MG63 (cell line): Measurements from ENCODE around the gene FYCO1. TPM values are rescaled to one million over a fixed set of nuclear protein-coding genes. Genes with fewer than 3 reads are reported as not detected.
"Not testable (repeated sequence)": the region's sequence is repeated elsewhere in the genome, so short reads cannot be mapped to it uniquely, and the experiment has no call there.

ENCODE experiments used
- DNase-seq: peaks from one replicate; pipeline ENCODE4 v3.0.0-alpha.2; 2020
- H3K27me3 ChIP-seq: fragments of 250-450 bp; sonication (Bioruptor Pico); 2 replicates; pipeline ENCODE4 v1.5.1; 2020; ENCODE audit warnings: mild to moderate bottlenecking, moderate library complexity
- H3K36me3 ChIP-seq: fragments of 250-450 bp; sonication (Bioruptor Pico); 2 replicates; pipeline ENCODE4 v1.5.1; 2020; ENCODE audit warnings: mild to moderate bottlenecking, moderate library complexity
- H3K4me3 ChIP-seq: fragments of 250-450 bp; sonication (Bioruptor Pico); 2 replicates; pipeline ENCODE4 v1.5.1; 2020; ENCODE audit warnings: mild to moderate bottlenecking, moderate library complexity
- H3K9me3 ChIP-seq: fragments of 250-450 bp; sonication (Bioruptor Pico); 2 replicates; pipeline ENCODE4 v1.5.1; 2020; ENCODE audit warnings: mild to moderate bottlenecking, moderate library complexity
- total RNA-seq: library from RNA; depleted of rRNA; stranded (reverse); fragments of >200 nt; shearing (Covaris generic); gene quantifications from 2 replicates; pipeline ENCODE4 v1.2.3, GENCODE V29; 2014; ENCODE audit warnings: low replicate concordance

The FYCO1 gene
- total RNA-seq, 1 experiment from 2014 or later: 10.5 TPM

DNA sequence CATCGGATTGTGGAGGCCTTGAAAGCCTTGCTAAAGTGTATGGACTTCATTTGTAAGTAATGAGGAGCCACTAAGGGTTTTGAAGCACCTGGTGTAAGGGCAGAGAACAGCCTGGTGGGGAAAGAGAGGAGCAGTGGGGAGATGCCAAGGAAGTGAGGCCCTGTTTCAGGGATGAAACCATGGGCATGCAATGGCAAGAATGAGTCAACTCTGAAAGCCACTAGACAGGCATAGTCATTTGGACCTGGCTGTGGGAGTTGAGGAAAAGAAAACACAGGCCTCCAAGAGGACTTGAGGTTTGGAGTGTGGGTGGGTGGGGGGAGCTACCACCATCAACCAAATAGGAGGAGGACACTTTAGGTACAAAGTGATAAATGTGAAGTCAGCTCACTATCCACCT lies 24.1 kb upstream of the FYCO1 start:
- Histone ChIP-seq H3K27me3 (no peaks in the 10 kb centered on the region), H3K36me3 (no peaks in the 10 kb centered on the region), H3K9me3 (no peaks in the 10 kb centered on the region), H3K4me3 (no peak overlapping the region)
- DNase-seq: no peak

DNA sequence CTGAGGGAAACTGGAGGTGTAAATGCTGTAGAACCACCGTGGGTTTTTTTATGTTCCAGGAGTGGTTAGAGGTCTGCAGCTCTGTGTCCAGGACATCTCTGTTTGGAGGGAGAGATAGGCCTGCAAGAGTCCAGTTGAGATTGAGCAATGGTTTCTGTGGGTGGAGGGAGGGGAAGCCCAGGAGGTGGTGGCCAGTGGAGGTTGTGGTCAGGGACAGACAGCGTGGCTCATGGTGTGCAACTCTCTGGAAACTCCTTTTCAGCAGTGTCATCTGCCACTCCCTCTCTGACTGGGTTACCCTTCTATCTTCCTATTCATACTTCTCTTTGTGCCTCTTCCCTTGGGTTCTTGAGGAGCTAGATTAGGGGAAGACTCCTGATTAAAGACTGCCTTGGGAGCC lies 22.1 kb upstream of the FYCO1 start:
- DNase-seq: no peak
- Histone ChIP-seq H3K9me3 (no peaks in the 10 kb centered on the region), H3K27me3 (no peaks in the 10 kb centered on the region)

DNA sequence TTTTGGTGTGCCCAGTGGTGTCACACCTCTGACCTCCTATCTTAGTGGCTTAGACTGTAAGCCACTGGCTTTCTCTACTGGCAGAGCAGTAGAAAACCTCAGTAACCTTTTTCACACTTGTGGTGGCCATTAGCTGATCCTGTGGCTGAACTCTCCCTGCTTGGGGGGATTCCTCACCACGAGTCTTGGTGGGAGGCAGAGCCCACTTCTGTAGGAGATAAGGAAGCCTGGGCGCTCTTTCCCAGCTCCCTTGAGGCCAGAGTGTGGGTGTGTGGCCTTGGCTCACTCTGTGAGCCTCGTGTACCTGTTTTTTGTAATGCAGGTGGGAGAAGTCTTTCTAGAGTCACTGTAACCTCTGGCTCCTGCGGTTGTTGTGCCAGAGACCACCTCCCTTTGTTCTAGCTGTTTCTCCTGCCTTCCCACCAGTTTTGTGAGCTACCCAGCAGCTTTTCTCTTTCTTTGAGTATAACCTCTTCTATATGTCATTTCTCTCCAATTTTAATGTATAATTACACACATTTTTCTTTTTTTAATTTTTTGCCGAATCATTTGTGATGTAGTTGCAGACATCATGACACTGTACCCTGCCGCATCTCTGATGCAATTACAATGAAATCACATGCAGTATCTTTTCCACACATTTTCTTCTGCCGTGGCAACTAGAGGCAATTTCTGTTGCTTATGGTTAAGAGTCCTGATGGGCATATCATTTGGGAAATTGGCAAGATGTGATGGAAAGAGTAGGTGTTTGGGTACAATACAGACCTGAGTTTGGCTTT lies 17.9 kb upstream of the FYCO1 start:
- Histone ChIP-seq H3K4me3 (no peak overlapping the region), H3K27me3 (no peaks in the 10 kb centered on the region), H3K9me3 (no peaks in the 10 kb centered on the region), H3K36me3 (no peaks in the 10 kb centered on the region)
- no peak for DNase-seq

More for the DNA sequence above, 22.1 kb upstream of the FYCO1 start:
- no peak overlapping the region for H3K4me3 ChIP-seq
- H3K36me3 ChIP-seq: no peaks in the 10 kb centered on the region

DNA sequence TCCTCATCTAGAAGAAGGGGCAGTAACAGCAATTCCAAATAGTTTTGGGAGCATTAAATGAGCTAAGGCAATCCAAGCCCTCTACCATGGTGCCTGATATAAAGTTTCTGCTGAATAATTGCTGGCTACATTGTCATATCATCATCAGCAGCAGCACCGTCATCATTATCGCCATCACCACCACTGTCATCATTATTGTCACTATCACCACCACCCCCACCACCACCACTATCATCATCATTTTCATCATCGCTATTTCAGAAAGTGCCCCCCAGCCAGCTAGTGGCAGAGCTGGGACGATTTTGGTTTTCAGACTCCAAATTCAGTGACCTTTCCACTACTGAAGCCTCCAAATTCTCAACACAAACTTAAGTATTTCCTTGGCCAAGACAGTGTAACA lies 16.6 kb upstream of the FYCO1 start:
- Histone ChIP-seq H3K9me3 (no peaks in the 10 kb centered on the region), H3K27me3 (no peaks in the 10 kb centered on the region), H3K36me3 (no peaks in the 10 kb centered on the region), H3K4me3 (no peak overlapping the region)
- DNase-seq: no peak

DNA sequence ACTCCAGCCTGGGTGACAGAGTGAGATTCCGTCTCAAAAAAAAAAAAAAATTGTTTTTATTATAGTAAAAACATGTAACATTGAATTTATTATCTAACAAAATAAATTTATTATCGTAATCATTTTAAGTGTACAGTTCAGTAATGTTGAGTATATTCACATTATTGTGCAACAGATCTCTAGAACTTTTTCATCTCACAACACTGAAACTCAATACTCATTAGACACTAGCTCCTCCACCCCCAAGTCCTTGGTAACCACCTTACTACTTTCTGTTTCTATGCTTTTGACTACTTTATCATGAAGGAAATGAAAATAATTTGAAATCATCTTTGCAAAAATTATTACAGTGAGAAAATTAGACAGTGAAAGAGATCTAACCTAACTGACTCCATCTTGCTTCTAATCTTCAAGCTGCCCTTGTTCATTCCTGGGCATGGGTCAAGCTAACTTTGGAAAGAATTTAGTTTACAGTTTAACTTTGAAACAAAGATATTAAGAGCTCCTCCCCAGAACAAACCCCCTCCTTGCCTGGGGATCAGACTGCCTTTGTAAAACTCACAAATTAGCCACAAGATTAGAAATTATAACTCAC lies 15.0 kb upstream of the FYCO1 start:
- Histone ChIP-seq H3K27me3 (no peaks in the 10 kb centered on the region), H3K36me3 (no peaks in the 10 kb centered on the region), H3K9me3 (no peaks in the 10 kb centered on the region), H3K4me3 (no peak overlapping the region)
- DNase-seq: no peak

DNA sequence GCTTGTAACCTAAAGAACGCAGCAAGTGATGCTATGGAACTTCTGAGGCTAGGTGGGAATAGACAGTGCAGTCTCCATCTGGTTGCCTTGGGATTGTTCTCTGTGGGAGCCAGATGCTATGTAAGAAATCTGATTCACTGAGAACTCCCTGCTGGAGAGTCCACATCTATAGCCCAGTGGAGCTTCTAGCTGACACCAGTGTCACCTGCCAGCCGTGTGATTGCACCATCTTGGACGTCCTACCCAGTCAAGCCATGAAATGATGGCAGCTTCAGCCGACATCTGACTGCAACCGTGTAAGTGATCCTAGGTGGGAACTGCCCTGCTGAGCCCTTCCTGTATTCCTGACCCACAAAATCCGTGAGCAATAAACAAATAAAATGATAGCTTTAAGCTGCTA lies 12.4 kb upstream of the FYCO1 start:
- Histone ChIP-seq H3K9me3 (no peaks in the 10 kb centered on the region), H3K36me3 (no peaks in the 10 kb centered on the region), H3K4me3 (no peak overlapping the region), H3K27me3 (no peaks in the 10 kb centered on the region)
- no peak for DNase-seq

DNA sequence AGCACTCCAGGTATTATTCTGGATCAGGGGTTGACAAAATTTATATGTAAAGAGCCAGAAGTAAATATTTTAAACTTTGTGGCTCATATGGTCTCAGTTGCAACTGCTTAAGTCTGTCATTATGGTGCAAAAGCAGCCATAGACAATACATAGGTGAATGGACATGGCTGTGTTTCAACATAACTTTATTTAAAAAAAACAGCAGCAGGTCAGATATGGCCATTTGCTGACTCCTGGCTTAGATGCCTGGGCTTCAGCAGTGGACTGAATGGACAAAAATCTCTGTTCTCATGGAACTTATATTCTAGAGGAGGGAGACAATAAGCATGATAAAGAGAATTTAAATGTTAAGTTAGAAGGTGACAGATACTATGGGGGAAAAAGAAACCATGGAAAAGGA lies 11.7 kb upstream of the FYCO1 start:
- Histone ChIP-seq H3K9me3 (no peaks in the 10 kb centered on the region), H3K36me3 (no peaks in the 10 kb centered on the region), H3K4me3 (no peak overlapping the region), H3K27me3 (no peaks in the 10 kb centered on the region)
- DNase-seq: no peak

DNA sequence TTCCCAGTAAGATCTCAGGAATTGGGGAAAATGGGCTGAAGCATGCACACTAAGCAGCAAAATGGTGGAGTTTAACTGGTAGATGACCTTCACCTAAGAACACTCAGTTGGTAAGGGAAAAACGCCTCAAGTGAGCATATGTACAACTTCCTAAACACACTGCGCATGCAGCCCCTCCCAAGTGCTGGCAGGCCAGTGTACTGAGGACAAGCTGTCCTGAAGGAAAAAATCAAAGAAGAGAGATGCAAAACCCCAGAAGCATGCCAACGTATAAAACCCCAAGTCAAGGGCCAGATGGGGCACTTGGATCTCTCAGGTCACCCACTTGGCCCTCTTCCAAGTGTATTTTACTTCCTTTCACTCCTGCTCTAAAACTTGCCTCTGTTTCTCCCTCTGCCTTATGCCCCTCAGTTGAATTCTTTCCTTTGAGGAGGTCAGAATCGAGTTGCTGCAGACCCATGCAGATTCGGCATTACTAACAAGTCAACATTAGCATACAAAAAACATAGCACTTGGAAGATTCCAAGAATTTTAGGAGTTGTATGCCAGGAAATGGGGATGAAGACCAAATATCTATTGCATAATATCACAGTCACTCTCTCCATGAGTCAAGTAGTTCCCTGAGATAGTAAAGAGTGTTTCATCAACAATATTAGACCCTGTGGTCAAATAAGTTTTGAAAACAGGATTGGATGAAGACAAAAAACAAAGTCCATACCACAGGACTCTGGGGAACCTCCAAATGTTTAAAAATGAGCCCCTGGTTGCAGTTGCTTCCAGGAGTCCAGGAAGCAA lies 10.8 kb upstream of the FYCO1 start:
- DNase-seq: no peak
- H3K9me3 ChIP-seq: no peaks in the 10 kb centered on the region
- no peaks in the 10 kb centered on the region for H3K36me3 ChIP-seq
- H3K4me3 ChIP-seq: no peak overlapping the region
- no peaks in the 10 kb centered on the region for H3K27me3 ChIP-seq

DNA sequence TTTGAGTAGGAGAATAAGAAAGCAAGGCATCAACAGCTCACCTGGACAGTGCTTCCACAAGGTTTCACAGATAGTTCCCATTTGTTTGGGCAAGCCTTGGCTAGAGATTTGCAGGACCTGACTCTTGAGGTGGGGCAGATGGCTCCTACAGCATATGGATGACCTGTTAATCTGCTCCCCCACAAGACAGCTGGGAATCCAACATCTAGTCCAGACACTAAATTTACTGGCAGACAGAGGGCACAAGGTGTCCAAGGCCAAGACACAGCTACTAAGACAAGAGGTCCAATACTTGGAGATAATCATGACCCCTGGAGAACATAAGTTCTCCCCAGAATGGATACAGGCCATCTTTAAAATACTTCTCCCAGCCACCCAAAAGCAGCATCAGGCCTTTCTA lies 8.1 kb upstream of the FYCO1 start:
- not testable (repeated sequence) for H3K36me3 ChIP-seq, H3K9me3 ChIP-seq, H3K4me3 ChIP-seq, DNase-seq, H3K27me3 ChIP-seq

DNA sequence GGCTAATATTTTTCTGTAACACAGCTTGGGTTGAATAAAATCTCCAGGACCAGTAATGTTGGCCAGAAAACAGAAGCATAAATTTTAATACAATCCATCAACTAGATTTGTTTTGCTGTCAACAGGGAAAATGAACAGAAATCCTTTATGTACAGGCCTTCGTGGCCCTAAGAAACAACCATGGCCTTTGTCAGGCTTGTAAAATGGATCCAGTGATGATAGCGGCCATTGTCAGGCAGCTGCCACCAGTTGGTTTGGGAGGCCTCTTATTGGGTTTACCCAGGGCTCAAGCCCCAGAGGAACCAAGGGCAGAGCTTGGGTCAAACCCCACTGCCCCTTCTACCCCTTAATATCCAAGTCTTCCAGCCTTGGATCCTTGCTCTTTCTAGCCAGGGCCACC lies 5.6 kb upstream of the FYCO1 start:
- no peaks in the 10 kb centered on the region for H3K9me3 ChIP-seq
- no peaks in the 10 kb centered on the region for H3K27me3 ChIP-seq
- DNase-seq: no peak

DNA sequence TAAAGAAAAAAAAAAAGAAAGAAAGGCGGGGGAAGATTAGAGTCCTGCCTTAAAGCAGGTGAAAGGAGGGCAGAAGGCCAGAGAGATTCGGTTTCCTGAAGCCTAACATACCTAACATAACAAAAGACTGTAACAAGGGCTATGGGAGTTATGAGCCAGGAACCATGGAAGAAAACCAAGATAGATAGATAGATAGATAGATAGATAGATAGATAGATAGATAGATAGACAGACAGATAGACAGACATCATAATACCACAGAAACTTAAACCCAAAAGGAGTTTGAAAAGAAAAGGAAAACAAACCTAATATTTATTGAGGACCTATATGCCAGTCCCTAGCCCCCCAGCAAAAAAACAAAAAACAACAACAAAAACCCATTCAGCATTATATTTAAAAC lies 2.3 kb upstream of the FYCO1 start:
- no peaks in the 10 kb centered on the region for H3K36me3 ChIP-seq
- H3K27me3 ChIP-seq: no peaks in the 10 kb centered on the region
- DNase-seq: no peak
- H3K4me3 ChIP-seq: no peak overlapping the region
- H3K9me3 ChIP-seq: no peaks in the 10 kb centered on the region

More for the DNA sequence above, 5.6 kb upstream of the FYCO1 start:
- no peak overlapping the region for H3K4me3 ChIP-seq
- H3K36me3 ChIP-seq: no peaks in the 10 kb centered on the region

DNA sequence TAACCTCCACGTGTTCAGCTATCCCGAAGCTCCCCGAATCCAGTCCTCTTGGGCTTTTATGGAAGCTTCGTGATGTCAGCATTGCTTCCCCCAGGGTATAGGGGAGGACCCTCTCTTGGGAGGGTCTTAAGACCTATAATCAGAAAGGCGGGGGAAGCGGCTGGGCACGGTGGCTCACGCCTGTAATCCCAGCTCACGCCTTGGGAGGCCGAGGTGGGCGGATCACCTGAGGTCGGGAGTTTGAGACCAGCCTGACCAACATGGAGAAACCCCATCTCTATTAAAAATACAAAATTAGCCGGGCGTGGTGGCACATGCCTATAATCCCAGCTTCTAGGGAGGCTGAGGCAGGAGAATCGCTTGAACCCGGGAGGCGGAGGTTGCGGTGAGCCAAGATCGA lies 1.9 kb upstream of the FYCO1 start:
- not testable (repeated sequence) for H3K36me3 ChIP-seq, H3K4me3 ChIP-seq, H3K9me3 ChIP-seq, H3K27me3 ChIP-seq, DNase-seq

DNA sequence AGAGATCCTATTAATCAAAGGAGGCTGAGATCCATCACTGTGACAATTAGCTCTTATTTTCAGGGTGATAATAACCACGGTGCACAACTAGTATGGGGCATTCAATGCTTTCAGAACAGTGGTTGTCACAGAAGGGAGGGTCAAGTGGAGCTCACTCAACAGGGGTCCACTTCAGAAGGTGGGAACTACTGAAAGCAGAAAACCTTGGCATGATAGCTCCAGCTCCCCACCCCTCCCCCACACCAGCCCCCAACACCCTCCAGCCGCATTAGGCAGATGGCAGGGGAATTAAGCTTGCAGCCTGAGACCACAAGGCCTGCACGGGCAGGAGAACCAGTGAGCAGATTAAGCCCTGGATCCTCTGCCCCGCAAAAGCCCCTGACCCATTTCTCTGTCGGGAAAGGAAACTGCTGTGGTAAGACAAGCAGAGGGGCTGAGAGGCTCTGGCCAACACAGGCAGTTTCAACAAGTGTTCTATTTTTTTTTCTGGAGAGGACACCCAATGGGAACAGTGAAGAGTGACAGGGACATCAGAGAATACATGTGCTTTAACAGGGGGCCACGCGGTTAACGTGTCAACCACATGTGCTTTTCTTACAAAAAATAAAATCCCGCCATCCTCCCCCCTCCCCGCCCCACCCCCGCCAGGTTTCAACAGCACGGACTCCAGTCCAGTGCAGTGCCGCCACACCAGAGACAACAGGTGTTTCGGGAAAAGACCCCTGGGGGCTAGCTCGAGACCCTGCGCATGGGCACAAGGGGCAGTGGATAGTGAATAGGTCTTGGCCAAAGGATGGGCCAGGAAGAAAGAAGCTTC lies 997 bp downstream of the FYCO1 start:
- peak overlapping the region; percentile 73 for H3K4me3 ChIP-seq
- no peaks in the 10 kb centered on the region for H3K36me3 ChIP-seq
- no peaks in the 10 kb centered on the region for H3K27me3 ChIP-seq
- no peak for DNase-seq
- H3K9me3 ChIP-seq: no peaks in the 10 kb centered on the region

DNA sequence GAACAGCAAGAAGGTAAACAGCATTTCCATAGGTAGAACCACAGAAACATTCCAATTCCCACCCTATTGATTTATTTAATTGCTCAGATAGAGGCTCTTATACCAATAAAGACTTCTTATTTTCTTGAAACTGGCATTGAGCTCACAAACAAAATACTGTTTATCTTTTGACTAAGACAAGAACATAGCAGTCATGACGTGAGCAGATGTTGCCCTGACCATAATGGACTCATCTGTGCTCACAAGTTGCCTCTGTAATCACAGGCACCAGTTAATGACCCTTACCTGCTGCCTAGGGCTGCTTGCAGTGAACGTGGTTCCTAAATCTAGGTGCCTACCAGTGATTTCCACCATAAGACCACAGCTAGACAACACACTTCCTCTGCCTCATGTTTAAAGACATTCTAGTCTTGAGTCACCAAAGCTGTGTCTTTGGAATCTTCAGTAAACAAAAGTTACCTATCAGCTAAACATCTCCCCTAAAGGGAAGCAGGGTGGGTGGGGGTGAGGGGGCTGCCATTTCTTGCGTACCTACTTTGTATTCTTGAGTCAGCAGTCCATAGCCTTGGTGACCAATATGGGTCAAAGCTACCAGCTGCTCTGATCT lies 2.1 kb downstream of the FYCO1 start:
- Histone ChIP-seq H3K27me3 (no peaks in the 10 kb centered on the region), H3K4me3 (no peak overlapping the region), H3K36me3 (no peaks in the 10 kb centered on the region), H3K9me3 (no peaks in the 10 kb centered on the region)
- DNase-seq: no peak

DNA sequence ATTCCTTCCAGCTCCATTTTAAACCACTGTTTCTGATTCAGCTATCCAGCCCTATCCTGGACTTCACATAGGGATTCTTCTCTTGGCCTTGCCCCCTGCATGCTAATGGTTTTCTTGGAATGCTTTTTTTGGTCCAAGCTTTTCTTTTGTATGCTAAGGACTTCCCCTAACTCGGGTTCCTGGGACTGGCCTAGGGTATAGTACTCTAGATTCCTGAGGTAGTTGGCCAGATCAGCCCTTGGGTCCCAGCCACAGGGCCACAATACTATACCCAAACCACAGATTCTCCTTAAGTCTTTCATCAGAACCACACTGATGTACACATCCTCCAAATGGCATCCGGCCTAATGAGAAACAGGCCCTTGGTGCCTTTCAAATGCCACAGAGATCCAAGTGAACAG lies 2.8 kb downstream of the FYCO1 start:
- no peaks in the 10 kb centered on the region for H3K9me3 ChIP-seq
- no peaks in the 10 kb centered on the region for H3K27me3 ChIP-seq
- H3K4me3 ChIP-seq: no peak overlapping the region
- DNase-seq: peak; percentile 26
- H3K36me3 ChIP-seq: no peaks in the 10 kb centered on the region

DNA sequence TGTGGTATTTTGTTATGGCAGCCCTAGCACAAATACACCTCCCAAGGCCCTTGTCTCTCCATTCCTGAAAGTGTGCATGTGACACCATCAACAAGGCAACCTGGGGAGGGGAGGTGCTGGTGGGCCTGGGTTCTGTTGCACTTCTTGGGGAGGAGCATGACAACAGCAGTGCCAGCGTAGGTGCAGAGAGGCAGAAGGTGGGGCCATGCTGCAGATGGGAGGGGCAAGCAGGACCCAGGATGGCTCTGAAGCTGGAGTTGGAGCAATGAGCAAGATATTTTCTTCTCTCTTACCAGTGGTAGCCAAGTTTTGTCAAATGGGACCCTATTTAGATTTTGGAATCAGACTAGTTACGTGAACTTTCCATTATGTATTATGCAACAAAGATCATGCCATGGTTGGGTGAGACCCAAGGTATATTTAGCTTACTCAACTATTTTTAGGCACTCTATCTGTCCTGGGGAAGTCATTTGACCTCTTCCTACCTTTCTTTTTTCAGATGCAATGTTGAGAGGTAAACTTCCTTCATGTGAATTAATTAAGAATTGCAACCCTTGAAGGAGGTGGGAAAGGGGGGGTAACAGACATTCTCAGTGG lies 3.4 kb downstream of the FYCO1 start:
- DNase-seq: no peak

More for the DNA sequence above, 3.4 kb downstream of the FYCO1 start:
- Histone ChIP-seq H3K27me3 (no peaks in the 10 kb centered on the region), H3K36me3 (no peaks in the 10 kb centered on the region), H3K9me3 (no peaks in the 10 kb centered on the region), H3K4me3 (no peak overlapping the region)
